HG03520 (cell line): ENCODE measurements around the gene EPB41L4B.
A peak's percentile ranks its signal among the peaks of the same experiment; 100 is the strongest.

Experiments
- ATAC-seq: cut with Tn5 transposase; IDR thresholded peaks from one replicate; pipeline ENCODE4 v1.9.1; 2021; ENCODE audit warnings: mild to moderate bottlenecking, moderate library complexity; ENCODE audit not compliant: unreplicated experiment

Gene EPB41L4B

GRCh38 chr9:109321727-109322126, 868 bp upstream of the EPB41L4B start:
- no peak for ATAC-seq

GRCh38 chr9:109320331-109320741, 523 bp downstream of the EPB41L4B start:
- peak; percentile 30 for ATAC-seq

GRCh38 chr9:109319626-109320241, 1.1 kb downstream of the EPB41L4B start:
- peak; percentile 24 for ATAC-seq

- no peak for ATAC-seq
Measured at GRCh38 chr9:109319017-109319625, 1.7 kb downstream of the EPB41L4B start.

- ATAC-seq = no peak
Measured at GRCh38 chr9:109317979-109318741, 2.7 kb downstream of the EPB41L4B start.

GRCh38 chr9:109317311-109317978, 3.4 kb downstream of the EPB41L4B start:
- ATAC-seq = no peak

GRCh38 chr9:109316207-109316640, 4.6 kb downstream of the EPB41L4B start:
- ATAC-seq = no peak

GRCh38 chr9:109315480-109316206, 5.2 kb downstream of the EPB41L4B start:
- no peak for ATAC-seq

GRCh38 chr9:109314011-109314531, 6.8 kb downstream of the EPB41L4B start:
- ATAC-seq = no peak

- no peak for ATAC-seq
Measured at GRCh38 chr9:109313351-109313750, 7.5 kb downstream of the EPB41L4B start.

GRCh38 chr9:109312783-109313182, 8.1 kb downstream of the EPB41L4B start:
- ATAC-seq = no peak

GRCh38 chr9:109311731-109312130, 9.1 kb downstream of the EPB41L4B start:
- ATAC-seq = peak; percentile 92

- ATAC-seq = no peak
Measured at GRCh38 chr9:109311286-109311685, 9.6 kb downstream of the EPB41L4B start.

- ATAC-seq = no peak
Measured at GRCh38 chr9:109310486-109310901, 10.4 kb downstream of the EPB41L4B start.

- no peak for ATAC-seq
Measured at GRCh38 chr9:109309282-109309681, 11.6 kb downstream of the EPB41L4B start.

GRCh38 chr9:109307380-109308240, 13.2 kb downstream of the EPB41L4B start:
- ATAC-seq = no peak

GRCh38 chr9:109305801-109306200, 15.1 kb downstream of the EPB41L4B start:
- no peak for ATAC-seq

- ATAC-seq = no peak
Measured at GRCh38 chr9:109304347-109304746, 16.5 kb downstream of the EPB41L4B start.

- no peak for ATAC-seq
Measured at GRCh38 chr9:109303900-109304299, 17.0 kb downstream of the EPB41L4B start.

GRCh38 chr9:109302606-109303005, 18.3 kb downstream of the EPB41L4B start:
- ATAC-seq = no peak
